ENCODE measurements around the gene DGCR6L. TPM values are rescaled to one million over a fixed set of nuclear protein-coding genes. Genes with fewer than 3 reads are reported as not detected.
"Not testable (repeated sequence)": the region's sequence is repeated elsewhere in the genome, so short reads cannot be mapped to it uniquely, and the experiment has no call there.

The DGCR6L gene
- total RNA-seq, 4 donors from 2014 or later: 17.2 to 101 (median 34.9) TPM

- DNase-seq: no peak
- Histone ChIP-seq H3K36me3 (no peaks in the 10 kb centered on the region), H3K27me3 (no peaks in the 10 kb centered on the region), H3K4me1 (no peaks in the 10 kb centered on the region), H3K4me3 (no peak overlapping the region), H3K27ac (no peak overlapping the region), H3K9me3 (no peaks in the 10 kb centered on the region)
- intact Hi-C loops (cut with DNase I; ENCODE audit: low total_unique reads): loop anchor here (5.0 kb wide), 1 partner anchor 127 kb away; no protein-coding TSS in a partner anchor
- TF ChIP-seq CTCF (IDR thresholded peaks at IDR 0.05) (no peak), POLR2A (IDR thresholded peaks at IDR 0.05) (no peak)
Observed at GRCh38 chr22:20284471-20285086, 35.3 kb downstream of the DGCR6L start.

GRCh38 chr22:20283674-20284066, 36.2 kb downstream of the DGCR6L start:
- Histone ChIP-seq H3K4me1 (no peaks in the 10 kb centered on the region), H3K27ac (no peak overlapping the region), H3K9me3 (no peaks in the 10 kb centered on the region), H3K36me3 (no peaks in the 10 kb centered on the region), H3K4me3 (no peak overlapping the region), H3K27me3 (no peaks in the 10 kb centered on the region)
- intact Hi-C loops (cut with DNase I; ENCODE audit: low total_unique reads): loop anchor here (5.0 kb wide), 1 partner anchor 126 kb away; no protein-coding TSS in a partner anchor
- no peak for DNase-seq
- no peak for TF ChIP-seq CTCF (IDR thresholded peaks at IDR 0.05)
- TF ChIP-seq POLR2A (IDR thresholded peaks at IDR 0.05): no peak

- Histone ChIP-seq H3K4me3 (no peak overlapping the region), H3K27ac (no peak overlapping the region), H3K9me3 (no peaks in the 10 kb centered on the region), H3K36me3 (no peaks in the 10 kb centered on the region), H3K27me3 (no peaks in the 10 kb centered on the region), H3K4me1 (no peaks in the 10 kb centered on the region)
- intact Hi-C loops (cut with DNase I; ENCODE audit: low total_unique reads): loop anchor here (5.0 kb wide), 1 partner anchor 126 kb away; no protein-coding TSS in a partner anchor
- TF ChIP-seq POLR2A (IDR thresholded peaks at IDR 0.05): no peak
- DNase-seq: no peak
Observed at GRCh38 chr22:20282901-20283673, 36.8 kb downstream of the DGCR6L start.

- Histone ChIP-seq H3K4me3 (no peak overlapping the region), H3K27ac (no peak overlapping the region), H3K36me3 (no peaks in the 10 kb centered on the region), H3K4me1 (no peaks in the 10 kb centered on the region), H3K27me3 (no peaks in the 10 kb centered on the region), H3K9me3 (no peaks in the 10 kb centered on the region)
- TF ChIP-seq CTCF (IDR thresholded peaks at IDR 0.05): no peak
- no peak for TF ChIP-seq POLR2A (IDR thresholded peaks at IDR 0.05)
- DNase-seq: no peak
- intact Hi-C loops (cut with DNase I; ENCODE audit: low total_unique reads): loop anchor here (5.0 kb wide), 1 partner anchor 125 kb away; no protein-coding TSS in a partner anchor
Observed at GRCh38 chr22:20281891-20282290, 38.0 kb downstream of the DGCR6L start.

GRCh38 chr22:20281473-20281872, 38.4 kb downstream of the DGCR6L start:
- not testable (repeated sequence) for H3K4me3 ChIP-seq, DNase-seq, H3K4me1 ChIP-seq, H3K36me3 ChIP-seq, H3K27ac ChIP-seq, H3K9me3 ChIP-seq, H3K27me3 ChIP-seq
- intact Hi-C loops (cut with DNase I; ENCODE audit: low total_unique reads): loop anchor here (5.0 kb wide), 1 partner anchor 124 kb away; no protein-coding TSS in a partner anchor

GRCh38 chr22:20280866-20281265, 39.0 kb downstream of the DGCR6L start:
- H3K9me3 ChIP-seq: no peaks in the 10 kb centered on the region
- DNase-seq: no peak
- no peak overlapping the region for H3K4me3 ChIP-seq
- H3K27me3 ChIP-seq: no peaks in the 10 kb centered on the region
- no peaks in the 10 kb centered on the region for H3K4me1 ChIP-seq
- TF ChIP-seq CTCF (IDR thresholded peaks at IDR 0.05) (no peak), POLR2A (IDR thresholded peaks at IDR 0.05) (no peak)
- intact Hi-C loops (cut with DNase I; ENCODE audit: low total_unique reads): loop anchor here (5.0 kb wide), 1 partner anchor 124 kb away; no protein-coding TSS in a partner anchor
- H3K27ac ChIP-seq: no peak overlapping the region
- no peaks in the 10 kb centered on the region for H3K36me3 ChIP-seq

GRCh38 chr22:20280163-20280562, 39.7 kb downstream of the DGCR6L start:
- H3K27me3 ChIP-seq, H3K9me3 ChIP-seq, H3K36me3 ChIP-seq, H3K27ac ChIP-seq, H3K4me1 ChIP-seq, DNase-seq, H3K4me3 ChIP-seq: not testable (repeated sequence)
- intact Hi-C loops (cut with DNase I; ENCODE audit: low total_unique reads): loop anchor here (5.0 kb wide), 1 partner anchor 123 kb away; no protein-coding TSS in a partner anchor

Measured in uterus (tissue), 4 donors.